Left ventricle myocardium inferior (tissue), 1 donor: Measurements from ENCODE around the gene NTSR1. TPM values are rescaled to one million over a fixed set of nuclear protein-coding genes. Genes with fewer than 3 reads are reported as not detected.

Experiments used
- DNase-seq: peaks from one replicate; pipeline ENCODE4 v3.0.0-alpha.2; 2020
- H3K27ac ChIP-seq: fragments of 200-600 bp; replicated peaks from 2 replicates; pipeline ENCODE4 v1.8.0; 2021
- H3K27me3 ChIP-seq: fragments of 200-600 bp; 2 replicates; pipeline ENCODE4 v1.8.0; 2021; ENCODE audit warnings: low read depth
- H3K36me3 ChIP-seq: fragments of 200-600 bp; 2 replicates; pipeline ENCODE4 v1.8.0; 2021
- H3K4me1 ChIP-seq: fragments of 200-600 bp; 2 replicates; pipeline ENCODE4 v1.8.0; 2021
- H3K4me3 ChIP-seq: fragments of 200-600 bp; 2 replicates; pipeline ENCODE4 v1.8.0; 2021; ENCODE audit warnings: mild to moderate bottlenecking, moderate library complexity
- H3K9me3 ChIP-seq: fragments of 200-600 bp; replicated peaks from 2 replicates; pipeline ENCODE4 v1.8.0; 2021
- CTCF ChIP-seq: fragments of 200-600 bp; IDR thresholded peaks from 2 replicates; pipeline ENCODE4 v1.8.0; 2021; ENCODE audit warnings: antibody characterized with exemption, mild to moderate bottlenecking, borderline replicate concordance
- intact Hi-C: fragments of 100-400 bp; cut with micrococcal nuclease; formaldehyde crosslinking; loops from one replicate; pipeline ENCODE4 v1.11.0; 2022
- total RNA-seq: library from RNA; stranded (reverse); fragmentation: NEBNext Ultra II Directional; extraction: Animal tissue kit (Norgen Biotek cat#: 25700); gene quantifications from one replicate; pipeline ENCODE4 v1.2.1, GENCODE V29; 2021
- donor health status: DM: no; HTN: yes; CAD: no; lungs with severe emphysema.

The NTSR1 gene
- total RNA-seq, 1 donor from 2014 or later = not detected

- no peak for TF ChIP-seq CTCF
- no peaks in the 10 kb centered on the region for H3K4me1 ChIP-seq
- no peak overlapping the region for H3K4me3 ChIP-seq
- H3K27ac ChIP-seq = no peak overlapping the region
- intact Hi-C loops = no loop called here
- peak; percentile 8 for DNase-seq
- no peaks in the 10 kb centered on the region for H3K36me3 ChIP-seq
- H3K27me3 ChIP-seq = peaks cover 95% of the 10 kb centered on the region
- H3K9me3 ChIP-seq = peaks cover 6% of the 10 kb centered on the region
These were observed 18.3 kb downstream of the NTSR1 start for GRCh38 chr20:62726716-62727583.

- intact Hi-C loops = no loop called here
- peak; percentile 7 for DNase-seq
- no peak overlapping the region for H3K27ac ChIP-seq
- H3K27me3 ChIP-seq = peaks cover 95% of the 10 kb centered on the region
- H3K36me3 ChIP-seq = no peaks in the 10 kb centered on the region
- H3K4me3 ChIP-seq = no peak overlapping the region
- no peaks in the 10 kb centered on the region for H3K4me1 ChIP-seq
- TF ChIP-seq CTCF = no peak
- peaks cover 6% of the 10 kb centered on the region for H3K9me3 ChIP-seq
These were observed 19.0 kb downstream of the NTSR1 start for GRCh38 chr20:62727584-62728027.

- H3K4me3 ChIP-seq = no peak overlapping the region
- H3K9me3 ChIP-seq = peaks cover 6% of the 10 kb centered on the region
- no peak for TF ChIP-seq CTCF
- peak; percentile 14 for DNase-seq
- H3K36me3 ChIP-seq = no peaks in the 10 kb centered on the region
- peaks cover 95% of the 10 kb centered on the region for H3K27me3 ChIP-seq
- no peaks in the 10 kb centered on the region for H3K4me1 ChIP-seq
- H3K27ac ChIP-seq = no peak overlapping the region
- intact Hi-C loops = no loop called here
These were observed 19.6 kb downstream of the NTSR1 start for GRCh38 chr20:62728028-62728780.

GRCh38 chr20:62728781-62729300 lies 20.2 kb downstream of the NTSR1 start:
- Histone ChIP-seq H3K27me3 (peaks cover 95% of the 10 kb centered on the region), H3K27ac (no peak overlapping the region), H3K4me1 (no peaks in the 10 kb centered on the region), H3K9me3 (peaks cover 6% of the 10 kb centered on the region), H3K4me3 (no peak overlapping the region), H3K36me3 (no peaks in the 10 kb centered on the region)
- TF ChIP-seq CTCF = no peak
- DNase-seq = peak; percentile 3
- intact Hi-C loops = no loop called here

GRCh38 chr20:62730481-62730880 lies 21.8 kb downstream of the NTSR1 start:
- H3K4me1 ChIP-seq = no peaks in the 10 kb centered on the region
- DNase-seq = no peak

More at GRCh38 chr20:62730481-62730880, 21.8 kb downstream of the NTSR1 start:
- no peak overlapping the region for H3K4me3 ChIP-seq
- H3K27me3 ChIP-seq = peaks cover 95% of the 10 kb centered on the region
- intact Hi-C loops = no loop called here
- no peak for TF ChIP-seq CTCF
- no peak overlapping the region for H3K27ac ChIP-seq
- H3K9me3 ChIP-seq = peaks cover 6% of the 10 kb centered on the region
- H3K36me3 ChIP-seq = no peaks in the 10 kb centered on the region
